Keratinocyte (primary cell): ENCODE measurements around the gene KMO. TPM values are rescaled to one million over a fixed set of nuclear protein-coding genes. Genes with fewer than 3 reads are reported as not detected.

ENCODE experiments used
- DNase-seq: peaks from one replicate; pipeline ENCODE4 v3.0.0-alpha.2; 2011; ENCODE audit warnings: low read depth, missing footprints, low spot score
- FAIRE-seq: peaks from 2 replicates; lab custom pipeline; 2011; peaks lifted over from hg19 to GRCh38; lab: Jason Lieb, UNC
- H2AFZ ChIP-seq: 2 replicates; pipeline ENCODE4 v1.6.0; 2012; ENCODE audit warnings: low read length, control low read depth, inconsistent platforms; ENCODE audit not compliant: control insufficient read depth
- H3K27ac ChIP-seq: 2 replicates; pipeline ENCODE4 v1.5.1; 2011; ENCODE audit warnings: low read length; ENCODE audit not compliant: control insufficient read depth, insufficient read depth
- H3K27me3 ChIP-seq: 3 replicates; pipeline ENCODE4 v1.6.0; 2011; ENCODE audit warnings: low read length; ENCODE audit not compliant: control insufficient read depth, insufficient read depth; ENCODE audit errors: extremely low read depth
- H3K36me3 ChIP-seq, 2 experiments: 2 replicates in 1 of 2; 3 replicates in 1 of 2; pipeline ENCODE4 v1.5.1; 2011; ENCODE audit warnings: low read length in 2 of 2, mild to moderate bottlenecking in 1 of 2; ENCODE audit not compliant: control insufficient read depth in 2 of 2, insufficient read depth in 2 of 2; ENCODE audit errors: extremely low read depth in 1 of 2
- H3K4me1 ChIP-seq: 3 replicates; pipeline ENCODE4 v1.5.1; 2011; ENCODE audit warnings: low read length; ENCODE audit not compliant: control insufficient read depth, insufficient read depth; ENCODE audit errors: extremely low read depth
- H3K4me2 ChIP-seq: 3 replicates; pipeline ENCODE4 v1.6.0; 2011; ENCODE audit warnings: low read depth, low read length; ENCODE audit not compliant: control insufficient read depth, insufficient read depth; ENCODE audit errors: extremely low read depth
- H3K4me3 ChIP-seq, 3 experiments: fragments of 200-600 bp in 1 of 3; sonication (generic) in 1 of 3; 2 replicates in 2 of 3; 3 replicates in 1 of 3; pipeline ENCODE4 v1.5.1; 2011 to 2016; ENCODE audit warnings: low read length in 3 of 3, mild to moderate bottlenecking in 3 of 3, control low read depth in 2 of 3, inconsistent platforms in 1 of 3, low read depth in 1 of 3, mixed read lengths in 1 of 3, mixed run types in 1 of 3, moderate library complexity in 1 of 3; ENCODE audit not compliant: control insufficient read depth in 2 of 3, insufficient read depth in 2 of 3; ENCODE audit errors: extremely low read depth in 1 of 3
- H3K79me2 ChIP-seq: 2 replicates; pipeline ENCODE4 v1.6.0; 2012; ENCODE audit warnings: low read length; ENCODE audit not compliant: control insufficient read depth, insufficient read depth
- H3K9ac ChIP-seq: 3 replicates; pipeline ENCODE4 v1.6.0; 2011; ENCODE audit warnings: low read length; ENCODE audit not compliant: control insufficient read depth, insufficient read depth; ENCODE audit errors: extremely low read depth
- H3K9me1 ChIP-seq: 3 replicates; pipeline ENCODE4 v1.6.0; 2011; ENCODE audit warnings: low read length; ENCODE audit not compliant: control insufficient read depth, insufficient read depth; ENCODE audit errors: extremely low read depth
- H3K9me3 ChIP-seq: 2 replicates; pipeline ENCODE4 v1.5.1; 2012; ENCODE audit warnings: low read depth, low read length; ENCODE audit not compliant: control insufficient read depth
- H4K20me1 ChIP-seq: 3 replicates; pipeline ENCODE4 v1.6.0; 2011; ENCODE audit warnings: low read length; ENCODE audit not compliant: control insufficient read depth, insufficient read depth; ENCODE audit errors: extremely low read depth
- EZH2 ChIP-seq: IDR thresholded peaks from one replicate; pipeline ENCODE4 v1.6.1; 2012; ENCODE audit warnings: inconsistent platforms, mild to moderate bottlenecking, low read length, moderate library complexity
- dilution Hi-C: fragments of 300-500 bp; cut with MboI; formaldehyde crosslinking; loops from one replicate; pipeline ENCODE4 v1.7.0; 2020; ENCODE audit warnings: low sequenced_read_pairs; ENCODE audit not compliant: extremely low pct_ligation_motif_present
- polyA plus RNA-seq, 5 experiments: library from polyadenylated mRNA; depleted of rRNA in 3 of 5; stranded (reverse) in 3 of 5; stranded (forward) in 1 of 5; unstranded in 1 of 5; fragments of >200 nt; gene quantifications; 1 replicate in 1 of 5; 2 replicates in 3 of 5; 3 replicates in 1 of 5; pipeline versions ENCODE4 v1.2.1 to v1.2.3, GENCODE V29; 2011 to 2012; ENCODE audit warnings: missing spikeins in 2 of 5, low read depth in 1 of 5, low replicate concordance in 1 of 5
- TF ChIP-seq, protein P1 (sequence below), 3 experiments: IDR thresholded peaks in 1 of 3; conservative IDR thresholded peaks in 1 of 3; optimal IDR thresholded peaks in 1 of 3; 2 replicates in 2 of 3; 3 replicates in 1 of 3; pipeline versions ENCODE3 to v1.5.1; 2011; ENCODE audit warnings: low read length in 3 of 3, mild to moderate bottlenecking in 3 of 3, moderate library complexity in 2 of 3, control low read depth in 1 of 3, inconsistent platforms in 1 of 3; ENCODE audit not compliant: insufficient read depth in 2 of 3; ENCODE audit errors: extremely low read depth in 1 of 3

KMO gene
- polyA plus RNA-seq, 1 donor (not counting 4 experiments of a cell fraction or from before 2014, with no cell fraction given): 4.7 TPM

GRCh38 chr1:241610056-241610815 lies 78.1 kb downstream of the KMO start:
- DNase-seq (no peak), FAIRE-seq (no peak)
- peak overlapping the region; percentile 39 for H3K4me2 ChIP-seq
- no peak overlapping the region for H3K4me3 ChIP-seq
- H3K9me3 ChIP-seq: no peaks in the 10 kb centered on the region
- H3K27me3 ChIP-seq: no peaks in the 10 kb centered on the region
- no peaks in the 10 kb centered on the region for H4K20me1 ChIP-seq
- no peaks in the 10 kb centered on the region for H3K9me1 ChIP-seq
- peak overlapping the region; percentile 22 for H3K9ac ChIP-seq
- H3K27ac ChIP-seq: peak overlapping the region; percentile 93
- H3K4me1 ChIP-seq: peaks cover 70% of the 10 kb centered on the region
- no peak for TF ChIP-seq EZH2
- TF ChIP-seq, protein P1, sequence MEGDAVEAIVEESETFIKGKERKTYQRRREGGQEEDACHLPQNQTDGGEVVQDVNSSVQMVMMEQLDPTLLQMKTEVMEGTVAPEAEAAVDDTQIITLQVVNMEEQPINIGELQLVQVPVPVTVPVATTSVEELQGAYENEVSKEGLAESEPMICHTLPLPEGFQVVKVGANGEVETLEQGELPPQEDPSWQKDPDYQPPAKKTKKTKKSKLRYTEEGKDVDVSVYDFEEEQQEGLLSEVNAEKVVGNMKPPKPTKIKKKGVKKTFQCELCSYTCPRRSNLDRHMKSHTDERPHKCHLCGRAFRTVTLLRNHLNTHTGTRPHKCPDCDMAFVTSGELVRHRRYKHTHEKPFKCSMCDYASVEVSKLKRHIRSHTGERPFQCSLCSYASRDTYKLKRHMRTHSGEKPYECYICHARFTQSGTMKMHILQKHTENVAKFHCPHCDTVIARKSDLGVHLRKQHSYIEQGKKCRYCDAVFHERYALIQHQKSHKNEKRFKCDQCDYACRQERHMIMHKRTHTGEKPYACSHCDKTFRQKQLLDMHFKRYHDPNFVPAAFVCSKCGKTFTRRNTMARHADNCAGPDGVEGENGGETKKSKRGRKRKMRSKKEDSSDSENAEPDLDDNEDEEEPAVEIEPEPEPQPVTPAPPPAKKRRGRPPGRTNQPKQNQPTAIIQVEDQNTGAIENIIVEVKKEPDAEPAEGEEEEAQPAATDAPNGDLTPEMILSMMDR (optimal IDR thresholded peaks at IDR 0.05 in 1 of 3, IDR thresholded peaks at IDR 0.05 in 1 of 3, conservative IDR thresholded peaks at IDR 0.05 in 1 of 3; ENCODE audit: extremely low read depth in 1 of 3, insufficient read depth in 2 of 3, low read length in 3 of 3): no peak
- no peaks in the 10 kb centered on the region for H3K79me2 ChIP-seq
- H3K36me3 ChIP-seq: peaks cover 0 to under 1% of the 10 kb centered on the region in 2 experiments
- peak overlapping the region; percentile 22 for H2AFZ ChIP-seq
- dilution Hi-C loops: loop anchor here (25.0 kb wide), 1 partner anchor 227 kb away; the partner anchor contains the start of gene EXO1

- H3K36me3 ChIP-seq: no peaks in the 10 kb centered on the region
- H3K79me2 ChIP-seq: no peaks in the 10 kb centered on the region
- dilution Hi-C loops: loop anchor here (25.0 kb wide), 1 partner anchor 226 kb away; the partner anchor contains the start of gene EXO1
- H3K4me1 ChIP-seq: peaks cover 64% of the 10 kb centered on the region
- no peaks in the 10 kb centered on the region for H3K9me3 ChIP-seq
- no peak overlapping the region for H3K9ac ChIP-seq
- TF ChIP-seq, protein P1 (optimal IDR thresholded peaks at IDR 0.05 in 1 of 3, IDR thresholded peaks at IDR 0.05 in 1 of 3, conservative IDR thresholded peaks at IDR 0.05 in 1 of 3; ENCODE audit: extremely low read depth in 1 of 3, insufficient read depth in 2 of 3, low read length in 3 of 3): peak in 2 of 3 experiments; percentile 38 to 52
- TF ChIP-seq EZH2: no peak
- H3K4me2 ChIP-seq: peak overlapping the region; percentile 11
- no peaks in the 10 kb centered on the region for H3K27me3 ChIP-seq
- no peak overlapping the region for H2AFZ ChIP-seq
- H3K4me3 ChIP-seq: no peak overlapping the region
- peak overlapping the region; percentile 93 for H3K27ac ChIP-seq
- H3K9me1 ChIP-seq: no peaks in the 10 kb centered on the region
- DNase-seq (peak; percentile 56), FAIRE-seq (peak; percentile 71)
- no peaks in the 10 kb centered on the region for H4K20me1 ChIP-seq
Observed at GRCh38 chr1:241611063-241611462, 78.9 kb downstream of the KMO start.
